Frontal cortex (tissue), 4 donors: ENCODE results near the gene OR5H14. TPM values are rescaled to one million over a fixed set of nuclear protein-coding genes. Genes with fewer than 3 reads are reported as not detected.
"Not testable (repeated sequence)": the region's sequence is repeated elsewhere in the genome, so short reads cannot be mapped to it uniquely, and the experiment has no call there.

Experiments used
- DNase-seq, 2 donors: peaks; one replicate each; pipeline ENCODE4 v3.0.0; 2012; ENCODE audit warnings: low spot score in 2 of 2
- FAIRE-seq: peaks from 2 replicates; lab custom pipeline; 2012; peaks lifted over from hg19 to GRCh38; lab: Jason Lieb, UNC
- total RNA-seq: library from RNA; depleted of rRNA; stranded (reverse); fragments of >200 nt; gene quantifications from one replicate; pipeline ENCODE4 v1.2.3, GENCODE V29; 2014
- donor health status: control.
- donor health status: control.
- donor health status: control.

The OR5H14 gene
- total RNA-seq: not detected

- FAIRE-seq (no peak), DNase-seq (no peak)
Measured at GRCh38 chr3:98147179-98147578, at the start of gene OR5H14. Gene OR5H14 (plus strand): TSS chr3:98147479. CDS start chr3:98149386, 1,907 bp downstream.

GRCh38 chr3:98099848-98100247 is 47.4 kb upstream of the OR5H14 start:
- DNase-seq (no peak), FAIRE-seq (no peak)

- DNase-seq (no peak), FAIRE-seq (no peak)
Measured at GRCh38 chr3:98108162-98108561, 39.1 kb upstream of the OR5H14 start.

DNA sequence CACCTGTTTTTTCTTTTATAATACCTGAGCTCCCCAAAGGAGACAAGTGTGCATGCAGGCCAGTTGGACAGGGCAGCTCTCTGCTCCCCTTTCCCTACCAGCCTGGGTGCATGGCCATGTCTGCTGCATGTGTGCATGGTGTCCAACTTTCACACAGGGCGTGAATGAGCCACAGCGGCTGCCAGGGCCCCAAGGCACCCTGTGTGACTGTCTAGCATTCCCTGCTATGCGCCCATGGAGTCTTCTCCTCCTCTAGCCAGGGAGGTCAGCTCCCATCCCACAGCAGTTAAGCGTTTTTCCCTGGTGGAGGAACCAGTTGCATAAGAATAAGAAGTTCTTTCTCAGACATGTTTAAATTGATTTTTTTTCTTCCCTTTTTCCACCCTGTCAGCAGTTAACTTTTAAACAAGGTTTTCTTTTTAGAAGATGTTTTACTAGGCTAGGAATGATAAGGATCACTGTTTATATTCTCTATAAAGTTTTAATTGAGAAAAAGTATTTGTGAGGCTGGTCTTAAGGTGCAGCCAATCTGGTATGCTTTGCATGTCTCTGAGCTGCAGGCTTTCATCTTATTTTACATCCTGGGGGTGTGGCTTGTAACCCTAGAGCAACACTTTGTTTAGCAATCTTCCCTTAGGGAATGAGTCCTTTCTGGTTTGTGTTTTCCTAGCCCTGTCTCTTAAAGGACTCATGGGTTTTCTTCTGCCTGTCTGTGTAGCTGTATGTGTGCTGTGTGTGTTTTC is 37.3 kb upstream of the OR5H14 start:
- no peak for FAIRE-seq
- DNase-seq: no peak

- FAIRE-seq: no peak
- no peak for DNase-seq
Measured at GRCh38 chr3:98110550-98110908, 36.8 kb upstream of the OR5H14 start.

GRCh38 chr3:98114264-98114663 is 33.0 kb upstream of the OR5H14 start:
- DNase-seq: no peak
- FAIRE-seq: no peak

GRCh38 chr3:98115717-98116116 is 31.6 kb upstream of the OR5H14 start:
- FAIRE-seq (no peak), DNase-seq (no peak)

DNA sequence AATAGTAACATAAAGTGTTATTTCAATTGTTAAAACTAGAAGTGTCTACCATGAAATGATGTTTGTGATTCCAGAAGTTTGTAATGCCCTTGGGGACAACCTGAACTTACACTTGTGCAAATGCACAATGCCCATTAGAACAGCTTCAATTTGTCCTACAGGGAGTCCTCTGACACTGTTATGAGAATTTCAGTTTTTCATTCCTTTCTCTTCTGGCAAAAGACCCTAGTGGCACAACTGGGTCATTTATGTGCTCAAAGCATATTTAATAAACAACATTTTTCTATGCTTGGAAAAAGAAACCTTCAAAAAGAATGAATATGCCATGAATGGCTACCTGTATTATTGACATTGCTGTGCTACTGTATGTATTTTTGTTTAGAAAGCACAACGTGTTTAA is 16.9 kb upstream of the OR5H14 start, which contains the start of gene OR5H1:
Gene OR5H1, plus strand, starts transcription at position 301 of the 400 bp plus-strand sequence. CDS start 1,977 bp downstream, outside the sequence.
- no peak for DNase-seq
- FAIRE-seq: no peak

- no peak for FAIRE-seq
Measured at GRCh38 chr3:98136631-98137030, 10.6 kb upstream of the OR5H14 start.

DNA sequence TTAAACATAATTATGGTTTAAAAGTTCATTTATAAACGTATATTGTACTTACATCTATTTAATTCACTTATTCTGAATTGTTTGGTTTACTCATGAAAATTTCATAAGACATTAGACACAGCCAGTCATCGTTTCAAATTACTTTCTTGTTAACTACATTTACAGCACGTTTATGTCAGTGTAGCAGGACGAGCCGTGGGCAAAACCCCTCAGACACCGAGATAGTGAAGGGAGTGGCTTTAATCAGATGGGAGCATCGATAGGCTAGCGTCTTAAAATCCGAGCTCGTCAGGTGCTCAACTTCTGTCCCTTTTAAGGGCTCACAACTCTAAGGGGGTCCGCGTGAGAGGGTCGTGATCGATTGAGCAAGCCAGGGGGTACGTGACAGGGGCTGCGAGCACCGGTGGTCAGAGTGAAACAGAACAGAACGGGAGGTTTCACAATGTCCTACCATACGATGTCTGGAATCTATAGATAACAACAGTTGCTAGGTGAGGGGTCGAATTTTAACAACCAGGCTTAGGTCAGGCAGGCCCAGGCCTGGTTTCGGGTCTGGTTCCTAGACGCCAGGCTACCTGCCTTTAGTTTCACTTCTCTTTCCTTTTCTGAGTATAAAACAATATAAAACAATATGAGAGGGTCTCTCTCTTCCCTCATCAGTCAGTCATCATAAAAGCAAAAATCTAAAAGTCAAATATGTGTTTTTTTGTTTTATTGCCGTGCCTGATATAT is 9.3 kb upstream of the OR5H14 start:
- DNase-seq, FAIRE-seq: not testable (repeated sequence)

More at GRCh38 chr3:98136631-98137030, 10.6 kb upstream of the OR5H14 start:
- no peak for DNase-seq

DNA sequence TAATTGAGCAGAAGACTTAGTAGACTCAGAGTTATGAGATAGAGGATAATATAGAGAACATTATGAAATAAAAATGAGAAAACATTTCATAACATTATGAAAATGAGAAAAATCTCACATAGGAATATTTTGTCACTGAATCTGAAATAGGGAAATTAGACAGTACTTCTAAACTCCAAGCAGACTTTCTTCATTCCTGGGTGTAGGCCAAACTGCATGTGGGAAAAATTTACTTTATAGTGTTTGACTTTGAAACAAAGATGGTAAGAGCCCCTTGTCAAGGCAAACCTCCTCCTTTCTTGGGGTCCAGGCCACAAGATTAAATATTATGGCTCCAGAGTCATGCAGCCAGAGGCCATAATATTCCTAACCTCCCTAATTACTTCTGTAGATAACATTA is 6.7 kb upstream of the OR5H14 start:
- no peak for FAIRE-seq

GRCh38 chr3:98148751-98149150 is 1.5 kb downstream of the OR5H14 start:
- DNase-seq (no peak), FAIRE-seq (no peak)

More for the DNA sequence above, 6.7 kb upstream of the OR5H14 start:
- no peak for DNase-seq

- not testable (repeated sequence) for DNase-seq, FAIRE-seq
Measured at GRCh38 chr3:98149456-98149855, 2.2 kb downstream of the OR5H14 start.

DNA sequence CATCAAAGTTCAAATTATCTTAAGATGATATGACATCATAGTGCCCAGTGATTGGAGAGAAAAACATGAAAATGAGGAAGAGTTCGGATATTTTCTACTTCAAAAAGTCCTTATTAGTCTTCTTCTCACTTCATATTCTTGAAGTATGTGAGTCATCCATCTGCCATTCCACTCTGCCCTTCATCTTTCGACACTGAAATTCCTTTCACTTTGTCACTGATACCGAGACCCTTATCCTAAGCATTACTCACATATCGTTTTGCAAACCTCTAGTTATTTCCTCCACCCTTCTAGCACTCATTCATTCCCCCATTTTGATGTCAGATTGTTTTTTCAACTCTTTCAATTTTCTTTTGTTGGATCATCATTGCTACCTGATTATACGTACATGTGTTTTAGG is 4.0 kb downstream of the OR5H14 start:
- no peak for DNase-seq
- no peak for FAIRE-seq

GRCh38 chr3:98166396-98166795 is 19.1 kb downstream of the OR5H14 start, which contains the start of gene OR5H15:
Gene OR5H15 (plus strand): TSS chr3:98166696. CDS start chr3:98168700, 2,004 bp downstream.
- DNase-seq: no peak
- FAIRE-seq: no peak

DNA sequence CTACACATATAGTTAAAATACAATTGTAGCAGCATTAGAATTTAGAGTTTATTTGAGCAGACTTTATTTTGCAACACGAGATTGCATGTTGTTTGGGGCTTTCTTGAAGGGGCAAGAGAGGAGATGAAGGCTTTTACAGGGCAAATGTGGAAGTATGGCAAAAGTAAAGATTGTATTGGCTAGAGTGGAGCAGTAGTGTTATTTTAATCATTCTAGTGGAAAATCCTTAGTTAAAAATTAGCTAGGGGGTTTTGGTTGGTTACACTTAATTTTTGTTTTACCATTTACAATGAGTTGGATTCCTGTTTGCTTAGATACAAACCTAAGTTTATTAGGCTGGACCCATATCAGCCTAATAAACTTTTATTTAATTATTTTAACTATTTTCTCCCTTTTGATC is 23.8 kb downstream of the OR5H14 start:
- no peak for FAIRE-seq
- DNase-seq: no peak

GRCh38 chr3:98172621-98173020 is 25.3 kb downstream of the OR5H14 start:
- DNase-seq: no peak
- FAIRE-seq: no peak

DNA sequence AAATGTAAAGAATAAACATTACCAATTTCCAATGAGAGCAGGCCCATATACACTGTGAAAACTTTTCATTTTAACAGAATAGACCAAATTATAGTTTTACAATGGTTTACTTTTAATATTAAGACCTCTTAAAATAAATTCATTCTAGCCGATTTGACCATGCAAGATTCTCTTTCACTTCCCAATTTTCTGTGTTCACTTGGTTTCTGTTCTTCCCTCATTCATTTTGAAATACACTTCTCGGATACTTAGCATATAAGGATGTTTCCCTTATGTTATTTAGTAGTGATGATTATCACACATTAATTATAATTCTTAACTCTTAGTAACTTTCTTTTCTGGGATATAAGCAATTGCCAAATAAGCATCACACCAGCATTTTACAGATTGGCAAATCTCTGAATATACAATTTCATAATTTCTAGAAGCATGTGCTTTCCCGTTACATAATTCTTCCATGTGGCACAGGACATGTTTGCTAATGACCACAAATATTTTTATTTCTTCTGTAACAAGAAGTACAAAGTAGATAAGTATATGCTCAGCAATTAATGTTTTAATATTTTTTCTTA is 33.1 kb downstream of the OR5H14 start:
- FAIRE-seq (no peak), DNase-seq (no peak)

DNA sequence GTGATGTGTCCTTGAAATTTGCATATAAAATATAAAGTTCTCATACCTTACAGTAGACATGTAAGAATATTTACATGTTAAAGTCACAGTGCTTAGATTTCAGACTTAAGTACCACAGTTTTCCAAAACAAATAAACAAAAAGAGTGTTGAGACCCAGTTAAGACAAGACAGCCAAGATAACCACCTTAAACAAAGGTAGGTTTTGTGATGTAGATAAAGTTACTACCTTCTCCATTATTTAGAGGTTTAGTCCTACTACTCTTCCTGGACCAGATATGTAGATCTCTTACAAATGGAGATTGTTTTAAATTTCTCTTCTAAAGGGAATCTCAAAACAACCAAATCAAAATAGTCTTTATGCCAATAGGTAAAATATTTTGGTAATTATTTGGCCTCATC is 34.9 kb downstream of the OR5H14 start:
- DNase-seq (no peak), FAIRE-seq (no peak)

- FAIRE-seq (no peak), DNase-seq (no peak)
Measured at GRCh38 chr3:98185180-98185579, 37.9 kb downstream of the OR5H14 start.

- DNase-seq (no peak), FAIRE-seq (no peak)
Measured at GRCh38 chr3:98188545-98188944, 41.3 kb downstream of the OR5H14 start.
